Activated CD8-positive, alpha-beta memory T cell treated with anti-CD3 and anti-CD28 coated beads, Interleukin-2, amount 50 U/mL, for 24 hours (primary cell): Measurements from ENCODE around the gene LCAT.

Experiments used
- DNase-seq: peaks from one replicate; pipeline ENCODE4 v3.0.0-alpha.2; 2020; ENCODE audit errors: extremely low read depth

Gene LCAT

GRCh38 chr16:67909056-67909742 lies 34.7 kb downstream of the LCAT start:
- DNase-seq, result no peak

- no peak for DNase-seq
Observed at GRCh38 chr16:67907397-67908180, 36.3 kb downstream of the LCAT start.

- no peak for DNase-seq
Observed at GRCh38 chr16:67902831-67903230, 41.1 kb downstream of the LCAT start.

- DNase-seq, result no peak
Observed at GRCh38 chr16:67901734-67902133, 42.2 kb downstream of the LCAT start.

- DNase-seq, result no peak
Observed at GRCh38 chr16:67897231-67897630, 46.7 kb downstream of the LCAT start.

GRCh38 chr16:67893743-67894399 lies 50.0 kb downstream of the LCAT start:
- DNase-seq, result no peak

- DNase-seq, result peak; percentile 87
Observed at GRCh38 chr16:67892899-67893742, 50.8 kb downstream of the LCAT start, which contains the start of gene PSKH1. Gene PSKH1, plus strand, starts transcription at chr16:67893254. Its CDS starts 15,496 bp downstream, at chr16:67908750.

GRCh38 chr16:67892375-67892774 lies 51.5 kb downstream of the LCAT start:
- no peak for DNase-seq
